Measurements from ENCODE around the gene AGGF1. TPM values are rescaled to one million over a fixed set of nuclear protein-coding genes. Genes with fewer than 3 reads are reported as not detected.

The AGGF1 gene
- total RNA-seq, 1 donor from 2014 or later = 18.1 TPM

DNA sequence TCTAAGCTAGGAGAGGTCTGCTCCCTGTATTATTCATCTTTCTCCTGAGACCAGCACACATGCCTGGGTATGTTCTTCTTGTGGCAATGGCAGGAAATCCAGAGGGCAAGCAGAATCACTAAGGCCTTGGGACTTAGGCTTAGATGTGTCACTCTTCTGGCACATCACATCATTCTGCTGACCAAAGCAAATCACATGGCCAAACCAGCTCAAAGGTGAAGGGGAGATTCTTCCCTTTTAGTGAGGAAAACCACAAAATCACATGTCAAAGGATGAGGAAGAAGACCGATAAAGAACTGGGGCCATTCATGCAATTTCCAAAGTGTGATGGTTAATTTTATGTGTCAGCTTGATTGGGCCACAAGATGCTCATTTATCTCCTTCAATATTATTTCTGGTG, 5.7 kb upstream of the AGGF1 start:
- no peak overlapping the region for H3K4me3 Mint-ChIP-seq (ENCODE audit: unreplicated experiment)
- DNase-seq (ENCODE audit: low spot score) = no peak
- peaks cover 23% of the 10 kb centered on the region for H3K9me3 Mint-ChIP-seq (ENCODE audit: unreplicated experiment)
- TF ChIP-seq, protein P1, sequence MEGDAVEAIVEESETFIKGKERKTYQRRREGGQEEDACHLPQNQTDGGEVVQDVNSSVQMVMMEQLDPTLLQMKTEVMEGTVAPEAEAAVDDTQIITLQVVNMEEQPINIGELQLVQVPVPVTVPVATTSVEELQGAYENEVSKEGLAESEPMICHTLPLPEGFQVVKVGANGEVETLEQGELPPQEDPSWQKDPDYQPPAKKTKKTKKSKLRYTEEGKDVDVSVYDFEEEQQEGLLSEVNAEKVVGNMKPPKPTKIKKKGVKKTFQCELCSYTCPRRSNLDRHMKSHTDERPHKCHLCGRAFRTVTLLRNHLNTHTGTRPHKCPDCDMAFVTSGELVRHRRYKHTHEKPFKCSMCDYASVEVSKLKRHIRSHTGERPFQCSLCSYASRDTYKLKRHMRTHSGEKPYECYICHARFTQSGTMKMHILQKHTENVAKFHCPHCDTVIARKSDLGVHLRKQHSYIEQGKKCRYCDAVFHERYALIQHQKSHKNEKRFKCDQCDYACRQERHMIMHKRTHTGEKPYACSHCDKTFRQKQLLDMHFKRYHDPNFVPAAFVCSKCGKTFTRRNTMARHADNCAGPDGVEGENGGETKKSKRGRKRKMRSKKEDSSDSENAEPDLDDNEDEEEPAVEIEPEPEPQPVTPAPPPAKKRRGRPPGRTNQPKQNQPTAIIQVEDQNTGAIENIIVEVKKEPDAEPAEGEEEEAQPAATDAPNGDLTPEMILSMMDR (IDR thresholded peaks at IDR 0.05; ENCODE audit: unreplicated experiment) = no peak
- no peak overlapping the region for H3K27ac Mint-ChIP-seq (ENCODE audit: unreplicated experiment)
- no peaks in the 10 kb centered on the region for H3K27me3 Mint-ChIP-seq (ENCODE audit: unreplicated experiment)
- H3K36me3 Mint-ChIP-seq (ENCODE audit: low read depth, unreplicated experiment) = peaks cover 4% of the 10 kb centered on the region
- no peaks in the 10 kb centered on the region for H3K4me1 Mint-ChIP-seq (ENCODE audit: unreplicated experiment)

DNA sequence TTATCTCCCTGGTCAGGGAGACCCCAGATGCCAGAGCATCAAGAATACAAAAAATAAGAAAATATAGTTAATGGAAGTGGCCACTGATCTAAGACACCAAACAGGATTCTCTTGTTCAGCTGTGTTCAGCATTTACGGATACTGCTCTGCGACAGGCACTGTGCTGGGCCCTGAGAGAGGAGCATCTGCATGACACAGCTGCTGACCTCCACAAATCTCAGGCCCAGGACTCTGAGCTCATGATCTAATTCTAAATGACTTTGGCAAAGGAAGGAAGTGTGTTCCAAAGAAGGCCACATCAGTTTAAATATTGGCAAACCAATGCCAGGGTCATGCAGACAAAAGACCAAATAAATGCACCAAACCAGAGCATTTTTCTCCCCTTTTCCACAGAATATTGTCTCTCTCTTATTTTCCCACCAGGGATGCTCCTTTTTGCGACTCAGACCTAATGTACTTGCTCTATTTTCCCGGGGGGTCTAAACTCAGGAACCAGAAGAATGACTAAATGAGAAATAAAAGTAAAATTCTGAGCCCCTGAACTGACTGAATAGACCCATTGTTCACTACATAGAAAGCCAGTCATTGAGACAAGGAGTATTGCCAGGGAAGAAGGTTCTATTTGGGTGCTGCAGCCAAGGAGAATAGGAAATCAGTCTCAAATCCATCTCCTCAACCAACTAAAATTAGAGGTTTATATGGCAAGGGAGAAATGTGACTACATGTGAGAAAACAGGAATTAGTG, 1.4 kb upstream of the AGGF1 start:
- Mint-ChIP-seq H3K4me1 (ENCODE audit: unreplicated experiment) (peaks cover 13% of the 10 kb centered on the region), H3K27ac (ENCODE audit: unreplicated experiment) (no peak overlapping the region), H3K9me3 (ENCODE audit: unreplicated experiment) (peaks cover 17% of the 10 kb centered on the region), H3K4me3 (ENCODE audit: unreplicated experiment) (peak overlapping the region; percentile 74), H3K36me3 (ENCODE audit: low read depth, unreplicated experiment) (peaks cover 11% of the 10 kb centered on the region), H3K27me3 (ENCODE audit: unreplicated experiment) (peaks cover 6% of the 10 kb centered on the region)
- DNase-seq (ENCODE audit: low spot score) = no peak
- TF ChIP-seq, protein P1 (IDR thresholded peaks at IDR 0.05; ENCODE audit: unreplicated experiment) = no peak

DNA sequence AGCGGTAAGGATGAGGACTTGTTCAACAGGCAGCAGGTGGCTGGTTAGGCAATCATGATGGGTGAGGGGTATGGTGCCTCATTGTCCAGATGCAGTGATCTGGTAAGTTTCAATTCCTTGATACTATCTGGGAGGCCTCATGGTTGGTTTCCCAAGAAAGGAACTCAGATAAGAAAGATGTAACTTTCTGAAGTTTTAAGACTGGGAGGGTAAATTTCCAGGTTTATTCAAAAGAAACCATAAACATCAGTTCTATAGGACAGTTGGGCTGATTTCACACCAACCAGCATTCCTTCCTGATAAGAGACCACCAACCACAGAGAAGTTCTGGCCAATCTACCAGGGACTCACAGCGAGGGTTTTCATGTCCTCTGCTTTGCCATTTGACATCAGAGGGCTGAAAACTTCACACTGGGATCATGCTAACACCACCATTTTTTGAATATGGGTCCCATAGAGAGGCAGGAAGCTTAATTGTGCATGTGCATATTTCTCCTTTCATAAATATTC, 773 bp upstream of the AGGF1 start:
- TF ChIP-seq, protein P1 (IDR thresholded peaks at IDR 0.05; ENCODE audit: unreplicated experiment) = no peak
- H3K27ac Mint-ChIP-seq (ENCODE audit: unreplicated experiment) = peak overlapping the region; percentile 88
- H3K36me3 Mint-ChIP-seq (ENCODE audit: low read depth, unreplicated experiment) = peaks cover 11% of the 10 kb centered on the region
- H3K4me3 Mint-ChIP-seq (ENCODE audit: unreplicated experiment) = peak overlapping the region; percentile 74
- H3K9me3 Mint-ChIP-seq (ENCODE audit: unreplicated experiment) = peaks cover 17% of the 10 kb centered on the region
- peaks cover 6% of the 10 kb centered on the region for H3K27me3 Mint-ChIP-seq (ENCODE audit: unreplicated experiment)
- H3K4me1 Mint-ChIP-seq (ENCODE audit: unreplicated experiment) = peaks cover 13% of the 10 kb centered on the region
- DNase-seq (ENCODE audit: low spot score) = no peak

DNA sequence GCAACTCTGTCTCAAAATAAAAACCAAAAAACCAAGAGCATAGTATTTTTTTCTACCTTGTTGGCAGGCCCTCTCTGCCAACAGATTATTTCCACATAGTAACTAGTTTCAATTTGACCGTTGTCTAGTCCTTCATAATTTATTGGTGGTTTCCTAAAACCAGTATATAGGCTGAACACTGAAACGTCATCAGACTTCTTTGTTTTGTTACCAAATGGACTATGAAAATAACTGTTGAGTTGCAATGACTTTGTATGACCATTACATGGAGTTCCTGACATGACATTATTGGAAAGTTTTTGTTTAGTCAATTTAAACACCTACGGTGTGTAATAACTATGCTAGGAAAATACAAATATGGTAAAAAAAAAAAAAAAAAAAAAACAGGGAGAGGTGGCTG, 1.7 kb downstream of the AGGF1 start:
- DNase-seq (ENCODE audit: low spot score) = no peak
- Mint-ChIP-seq H3K27ac (ENCODE audit: unreplicated experiment) (no peak overlapping the region), H3K36me3 (ENCODE audit: low read depth, unreplicated experiment) (peaks cover 11% of the 10 kb centered on the region), H3K27me3 (ENCODE audit: unreplicated experiment) (peaks cover 6% of the 10 kb centered on the region), H3K9me3 (ENCODE audit: unreplicated experiment) (peaks cover 17% of the 10 kb centered on the region), H3K4me3 (ENCODE audit: unreplicated experiment) (peak overlapping the region; percentile 95), H3K4me1 (ENCODE audit: unreplicated experiment) (peaks cover 13% of the 10 kb centered on the region)
- TF ChIP-seq, protein P1 (IDR thresholded peaks at IDR 0.05; ENCODE audit: unreplicated experiment) = no peak

DNA sequence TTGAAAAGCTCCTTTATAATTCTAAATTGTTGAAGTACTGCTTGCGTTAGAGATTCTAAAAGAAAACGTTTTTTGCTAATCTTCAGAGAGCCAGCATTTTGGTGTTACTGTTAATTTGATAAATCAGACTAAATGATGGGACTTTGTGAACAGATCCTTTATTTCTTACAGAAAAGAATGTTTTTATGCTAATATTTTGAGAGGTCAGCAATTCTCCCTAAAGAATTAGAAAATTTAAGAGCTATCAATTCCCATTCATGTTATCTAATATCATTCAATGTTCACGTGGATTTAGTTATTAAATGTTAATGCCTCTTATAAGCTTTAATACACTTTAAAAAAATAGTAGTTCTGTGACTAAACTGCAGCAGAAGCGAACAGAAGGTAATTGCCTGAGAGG, 2.4 kb downstream of the AGGF1 start:
- Mint-ChIP-seq H3K4me3 (ENCODE audit: unreplicated experiment) (no peak overlapping the region), H3K27me3 (ENCODE audit: unreplicated experiment) (peaks cover 6% of the 10 kb centered on the region), H3K27ac (ENCODE audit: unreplicated experiment) (no peak overlapping the region), H3K9me3 (ENCODE audit: unreplicated experiment) (peaks cover 17% of the 10 kb centered on the region), H3K4me1 (ENCODE audit: unreplicated experiment) (peaks cover 13% of the 10 kb centered on the region), H3K36me3 (ENCODE audit: low read depth, unreplicated experiment) (peaks cover 11% of the 10 kb centered on the region)
- DNase-seq (ENCODE audit: low spot score) = no peak
- TF ChIP-seq, protein P1 (IDR thresholded peaks at IDR 0.05; ENCODE audit: unreplicated experiment) = no peak

Measured in endothelial cell (in vitro differentiated cells).